Activated naive CD4-positive, alpha-beta T cell treated with anti-CD3 and anti-CD28 coated beads, Interleukin-2, amount 10 ng/mL, durations not matched to agents 7 days and 5 days (primary cell): ENCODE data around the gene RIC3.

Experiments
- CTCF ChIA-PET: fragments of 350-600 bp; sonication (Branson Sonifier 250); formaldehyde crosslinking; loops from one replicate; lab custom pipeline; 2021; ENCODE audit warnings: antibody characterized with exemption; lab: Charles Lee
- DNase-seq: peaks from one replicate; pipeline ENCODE4 v3.0.0-alpha.2; 2020
- H3K27ac Mint-ChIP-seq: one replicate; pipeline ENCODE4 v1.8.0; 2021; ENCODE audit warnings: mild to moderate bottlenecking, moderate library complexity, mixed read lengths
- H3K27me3 Mint-ChIP-seq: one replicate; pipeline ENCODE4 v1.8.0; 2021; ENCODE audit warnings: mild to moderate bottlenecking, mixed read lengths
- H3K36me3 Mint-ChIP-seq: one replicate; pipeline ENCODE4 v1.8.0; 2021; ENCODE audit warnings: mixed read lengths
- H3K4me1 Mint-ChIP-seq: one replicate; pipeline ENCODE4 v1.8.0; 2021; ENCODE audit warnings: mixed read lengths
- H3K4me3 Mint-ChIP-seq: one replicate; pipeline ENCODE4 v1.8.0; 2021; ENCODE audit warnings: mild to moderate bottlenecking, moderate library complexity, mixed read lengths
- H3K9me3 Mint-ChIP-seq: one replicate; pipeline ENCODE4 v1.8.0; 2021; ENCODE audit warnings: mixed read lengths

Gene RIC3

GRCh38 chr11:8060801-8061554 lies 107.8 kb downstream of the RIC3 start:
- H3K4me3 Mint-ChIP-seq: no peak overlapping the region
- H3K9me3 Mint-ChIP-seq: no peaks in the 10 kb centered on the region
- CTCF ChIA-PET: interaction anchor here (1.1 kb wide), 1 partner anchor 38 kb away, joined by 7 read pairs; no protein-coding TSS in a partner anchor
- no peak for DNase-seq
- no peaks in the 10 kb centered on the region for H3K27me3 Mint-ChIP-seq
- H3K27ac Mint-ChIP-seq: no peak overlapping the region
- H3K4me1 Mint-ChIP-seq: peaks cover 4% of the 10 kb centered on the region
- H3K36me3 Mint-ChIP-seq: no peaks in the 10 kb centered on the region

GRCh38 chr11:8060146-8060719 lies 108.6 kb downstream of the RIC3 start:
- DNase-seq: no peak
- no peaks in the 10 kb centered on the region for H3K9me3 Mint-ChIP-seq

GRCh38 chr11:8059571-8060011 lies 109.2 kb downstream of the RIC3 start:
- CTCF ChIA-PET: interaction anchor here (1.4 kb wide), 1 partner anchor 25 kb away, joined by 4 read pairs; no protein-coding TSS in a partner anchor
- Mint-ChIP-seq H3K4me1 (peaks cover 4% of the 10 kb centered on the region), H3K27ac (peak overlapping the region; percentile 67), H3K27me3 (no peaks in the 10 kb centered on the region), H3K9me3 (no peaks in the 10 kb centered on the region), H3K36me3 (no peaks in the 10 kb centered on the region), H3K4me3 (no peak overlapping the region)
- no peak for DNase-seq

More at GRCh38 chr11:8060146-8060719, 108.6 kb downstream of the RIC3 start:
- CTCF ChIA-PET: interaction anchor here (1.4 kb wide), 1 partner anchor 26 kb away, joined by 4 read pairs; no protein-coding TSS in a partner anchor
- H3K36me3 Mint-ChIP-seq: no peaks in the 10 kb centered on the region
- peaks cover 4% of the 10 kb centered on the region for H3K4me1 Mint-ChIP-seq
- no peaks in the 10 kb centered on the region for H3K27me3 Mint-ChIP-seq
- no peak overlapping the region for H3K27ac Mint-ChIP-seq
- H3K4me3 Mint-ChIP-seq: no peak overlapping the region

- H3K9me3 Mint-ChIP-seq: no peaks in the 10 kb centered on the region
- no peak overlapping the region for H3K4me3 Mint-ChIP-seq
- H3K27me3 Mint-ChIP-seq: no peaks in the 10 kb centered on the region
- no peaks in the 10 kb centered on the region for H3K36me3 Mint-ChIP-seq
- CTCF ChIA-PET: interaction anchor here (0.8 to 1.4 kb wide), 2 partner anchors 25 to 26 kb away, joined by 3 to 4 read pairs; no protein-coding TSS in a partner anchor
- H3K27ac Mint-ChIP-seq: no peak overlapping the region
- DNase-seq: no peak
- peaks cover 4% of the 10 kb centered on the region for H3K4me1 Mint-ChIP-seq
Observed at GRCh38 chr11:8059030-8059429, 109.8 kb downstream of the RIC3 start.

- Mint-ChIP-seq H3K9me3 (no peaks in the 10 kb centered on the region), H3K36me3 (no peaks in the 10 kb centered on the region), H3K27me3 (no peaks in the 10 kb centered on the region), H3K27ac (no peak overlapping the region), H3K4me3 (no peak overlapping the region), H3K4me1 (peaks cover 4% of the 10 kb centered on the region)
- CTCF ChIA-PET: interaction anchor here (0.5 kb wide), 1 partner anchor 132 kb away, joined by 4 read pairs; no protein-coding TSS in a partner anchor
- DNase-seq: no peak
Observed at GRCh38 chr11:8058216-8058615, 110.6 kb downstream of the RIC3 start.

GRCh38 chr11:8056810-8057463 lies 111.9 kb downstream of the RIC3 start:
- no peak overlapping the region for H3K4me3 Mint-ChIP-seq
- H3K36me3 Mint-ChIP-seq: no peaks in the 10 kb centered on the region
- H3K27ac Mint-ChIP-seq: no peak overlapping the region
- no peaks in the 10 kb centered on the region for H3K27me3 Mint-ChIP-seq
- H3K9me3 Mint-ChIP-seq: no peaks in the 10 kb centered on the region
- peaks cover 4% of the 10 kb centered on the region for H3K4me1 Mint-ChIP-seq
- DNase-seq: no peak
- CTCF ChIA-PET: interaction anchor here (1.0 kb wide), 1 partner anchor 24 kb away, joined by 3 read pairs; no protein-coding TSS in a partner anchor
